Neuron (in vitro differentiated cells): ENCODE data around the gene TECPR1.
A peak's percentile ranks its signal among the peaks of the same experiment; 100 is the strongest.

Experiments
- H2AFZ ChIP-seq: one replicate; pipeline ENCODE4 v1.6.1; 2013; ENCODE audit warnings: low read depth, mild to moderate bottlenecking, inconsistent platforms, low read length, moderate library complexity
- H3K27me3 ChIP-seq: one replicate; pipeline ENCODE4 v1.6.1; 2013; ENCODE audit warnings: low read length; ENCODE audit not compliant: insufficient read depth
- H3K36me3 ChIP-seq: one replicate; pipeline ENCODE4 v1.6.1; 2013; ENCODE audit warnings: low read length; ENCODE audit not compliant: insufficient read depth
- H3K4me1 ChIP-seq: one replicate; pipeline ENCODE4 v1.6.1; 2013; ENCODE audit warnings: low read length; ENCODE audit not compliant: insufficient read depth
- H3K4me3 ChIP-seq: 2 replicates; pipeline ENCODE4 v1.5.1; 2013; ENCODE audit warnings: mild to moderate bottlenecking, low read length, moderate library complexity
- H3K9me3 ChIP-seq: one replicate; pipeline ENCODE4 v1.6.1; 2013; ENCODE audit warnings: low read length

TECPR1 gene

DNA sequence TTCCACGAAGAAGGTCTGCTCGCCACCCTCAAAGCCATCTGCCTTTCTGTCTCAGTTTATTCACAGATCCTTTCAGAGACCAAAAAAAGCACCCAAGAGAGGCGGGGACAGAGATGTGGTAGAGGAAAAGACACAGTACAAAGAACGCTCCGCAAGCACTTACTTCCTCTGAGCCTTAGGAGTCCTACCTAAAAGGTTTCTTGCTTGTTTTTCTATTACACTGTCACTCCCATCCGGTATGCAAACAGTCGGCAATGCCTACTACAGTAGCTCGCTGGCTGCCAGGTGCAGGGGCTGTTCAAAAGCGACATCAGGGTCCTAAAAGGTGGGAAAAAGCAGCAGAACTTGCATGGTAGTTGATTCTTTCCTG lies 816 bp downstream of the TECPR1 start:
- H3K4me3 ChIP-seq = peak overlapping the region; percentile 89
- no peaks in the 10 kb centered on the region for H3K36me3 ChIP-seq
- H3K27me3 ChIP-seq = no peaks in the 10 kb centered on the region
- peaks cover 38% of the 10 kb centered on the region for H3K4me1 ChIP-seq
- no peaks in the 10 kb centered on the region for H3K9me3 ChIP-seq
- peak overlapping the region; percentile 84 for H2AFZ ChIP-seq

DNA sequence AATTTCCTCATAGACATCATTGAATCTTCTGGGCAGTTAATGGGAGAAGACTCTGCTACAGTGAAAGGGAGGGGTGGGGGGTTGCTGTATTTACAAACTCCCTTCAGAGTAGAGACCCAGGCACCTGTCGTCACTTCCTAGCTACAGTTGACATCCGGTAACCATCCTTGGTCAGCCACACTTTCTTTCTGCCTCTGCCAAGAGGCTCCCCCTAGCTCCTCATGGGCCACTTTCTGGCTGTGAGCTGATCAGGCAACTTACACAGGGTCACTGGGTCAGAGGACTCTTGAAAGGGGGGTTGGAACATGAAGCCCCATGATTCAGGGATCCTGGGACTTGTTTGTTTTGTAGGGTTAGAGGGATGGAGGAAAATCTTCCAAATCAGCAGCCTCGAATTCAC lies 1.2 kb downstream of the TECPR1 start:
- Histone ChIP-seq H3K36me3 (no peaks in the 10 kb centered on the region), H2AFZ (no peak overlapping the region), H3K4me3 (peak overlapping the region; percentile 89), H3K4me1 (peaks cover 35% of the 10 kb centered on the region), H3K9me3 (no peaks in the 10 kb centered on the region), H3K27me3 (no peaks in the 10 kb centered on the region)

DNA sequence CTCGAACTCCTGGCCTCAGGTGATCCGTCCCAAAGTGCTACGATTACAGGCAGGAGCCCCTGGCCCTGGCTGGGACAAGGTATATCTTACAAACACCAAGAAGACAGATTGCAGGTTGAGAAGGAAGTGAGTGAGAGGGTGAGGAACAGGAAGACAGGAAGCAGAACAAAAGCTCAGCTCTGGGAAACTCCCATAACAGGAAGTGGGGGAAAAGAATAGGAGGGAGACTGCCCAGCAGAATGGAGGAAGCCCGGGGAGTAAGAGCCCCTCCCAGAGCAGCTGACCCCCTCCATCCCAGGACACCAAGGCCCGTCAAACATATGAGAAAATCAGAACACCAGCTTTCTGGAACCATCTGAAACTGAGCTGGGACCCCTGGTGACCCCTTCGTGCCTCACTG lies 2.9 kb downstream of the TECPR1 start:
- Histone ChIP-seq H3K9me3 (no peaks in the 10 kb centered on the region), H3K4me3 (no peak overlapping the region), H2AFZ (no peak overlapping the region), H3K27me3 (no peaks in the 10 kb centered on the region), H3K36me3 (no peaks in the 10 kb centered on the region), H3K4me1 (peaks cover 24% of the 10 kb centered on the region)

DNA sequence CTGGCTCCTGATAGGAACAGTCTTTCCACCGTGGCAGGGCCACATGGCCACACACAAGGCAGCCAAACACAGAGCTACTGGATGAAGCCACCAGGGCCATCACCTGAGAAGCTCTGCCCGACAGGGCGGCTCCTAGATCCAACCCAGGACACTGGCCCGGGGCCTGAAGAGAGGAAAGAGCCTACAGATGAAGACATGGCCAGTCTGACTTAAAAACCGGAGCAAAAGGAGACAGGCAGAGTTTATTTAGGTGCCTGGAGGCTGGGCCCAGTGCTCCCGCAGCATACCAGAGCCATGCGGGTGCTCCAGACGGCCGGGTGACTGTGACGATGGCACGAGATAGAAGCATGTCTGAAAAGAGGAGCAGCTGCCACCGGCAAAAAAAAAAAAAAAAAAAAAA lies 3.9 kb downstream of the TECPR1 start:
- H3K27me3 ChIP-seq = no peaks in the 10 kb centered on the region

DNA sequence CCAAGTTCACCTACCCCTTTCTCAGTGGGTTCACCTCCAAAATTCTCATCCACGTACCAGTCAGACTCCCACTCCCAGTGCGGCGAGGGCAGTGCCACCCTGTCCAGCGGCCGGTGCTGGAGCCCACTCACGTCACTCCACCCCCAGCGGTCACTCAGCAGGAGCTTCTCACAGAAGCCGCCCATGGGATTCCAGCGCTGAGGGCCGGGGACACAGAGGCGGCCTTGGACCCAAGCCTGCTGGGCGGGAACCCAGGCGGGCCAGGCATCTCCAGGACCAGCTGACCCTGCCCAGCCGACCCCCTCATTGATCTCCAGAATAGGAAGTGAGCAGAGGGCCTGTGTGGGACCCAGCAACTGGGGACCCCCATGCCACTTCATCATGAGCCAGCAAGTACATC lies 7.2 kb downstream of the TECPR1 start:
- H3K9me3 ChIP-seq = no peaks in the 10 kb centered on the region
- H3K27me3 ChIP-seq = no peaks in the 10 kb centered on the region
- no peaks in the 10 kb centered on the region for H3K4me1 ChIP-seq
- no peak overlapping the region for H2AFZ ChIP-seq
- no peak overlapping the region for H3K4me3 ChIP-seq
- peaks cover 4% of the 10 kb centered on the region for H3K36me3 ChIP-seq

More for the DNA sequence above, 3.9 kb downstream of the TECPR1 start:
- Histone ChIP-seq H3K4me3 (no peak overlapping the region), H2AFZ (no peak overlapping the region), H3K9me3 (no peaks in the 10 kb centered on the region), H3K36me3 (peaks cover 4% of the 10 kb centered on the region), H3K4me1 (peaks cover 18% of the 10 kb centered on the region)

DNA sequence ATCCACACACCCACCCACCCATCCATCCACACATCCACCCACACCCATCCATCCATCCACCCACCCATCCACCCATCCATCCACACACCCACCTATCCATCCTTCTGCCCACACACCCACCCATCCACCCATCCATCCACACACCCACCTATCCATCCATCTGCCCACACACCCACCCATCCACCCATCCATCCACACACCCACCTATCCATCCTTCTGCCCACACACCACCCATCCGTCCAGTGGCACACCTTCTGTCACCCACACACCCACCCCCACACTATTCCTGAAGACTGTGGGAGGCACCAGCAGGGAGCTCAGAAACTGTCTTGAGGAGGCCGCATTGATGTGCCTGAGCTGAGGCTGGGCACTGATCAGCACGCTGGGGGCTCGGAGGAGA lies 9.1 kb downstream of the TECPR1 start:
- Histone ChIP-seq H3K9me3 (no peaks in the 10 kb centered on the region), H2AFZ (no peak overlapping the region), H3K36me3 (peaks cover 16% of the 10 kb centered on the region), H3K27me3 (no peaks in the 10 kb centered on the region), H3K4me1 (no peaks in the 10 kb centered on the region), H3K4me3 (no peak overlapping the region)

DNA sequence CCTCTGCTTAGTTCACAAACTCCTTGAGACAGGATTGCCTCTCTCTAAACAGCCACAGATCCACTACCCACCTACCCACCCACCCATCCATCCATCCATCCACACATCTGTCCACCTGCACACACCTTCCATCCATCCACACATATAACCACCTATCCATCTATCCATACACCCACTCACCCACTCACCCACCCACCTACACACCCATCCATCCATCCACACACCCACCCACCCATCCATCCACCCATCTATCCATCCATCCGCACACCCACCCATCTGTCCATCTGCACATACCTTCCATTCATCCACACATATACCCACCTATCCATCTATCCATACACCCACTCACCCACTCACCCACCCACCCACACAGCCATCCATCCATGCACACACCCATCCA lies 9.7 kb downstream of the TECPR1 start:
- H2AFZ ChIP-seq = no peak overlapping the region
- H3K9me3 ChIP-seq = no peaks in the 10 kb centered on the region
- H3K27me3 ChIP-seq = no peaks in the 10 kb centered on the region
- no peak overlapping the region for H3K4me3 ChIP-seq
- H3K4me1 ChIP-seq = no peaks in the 10 kb centered on the region
- H3K36me3 ChIP-seq = peaks cover 16% of the 10 kb centered on the region

DNA sequence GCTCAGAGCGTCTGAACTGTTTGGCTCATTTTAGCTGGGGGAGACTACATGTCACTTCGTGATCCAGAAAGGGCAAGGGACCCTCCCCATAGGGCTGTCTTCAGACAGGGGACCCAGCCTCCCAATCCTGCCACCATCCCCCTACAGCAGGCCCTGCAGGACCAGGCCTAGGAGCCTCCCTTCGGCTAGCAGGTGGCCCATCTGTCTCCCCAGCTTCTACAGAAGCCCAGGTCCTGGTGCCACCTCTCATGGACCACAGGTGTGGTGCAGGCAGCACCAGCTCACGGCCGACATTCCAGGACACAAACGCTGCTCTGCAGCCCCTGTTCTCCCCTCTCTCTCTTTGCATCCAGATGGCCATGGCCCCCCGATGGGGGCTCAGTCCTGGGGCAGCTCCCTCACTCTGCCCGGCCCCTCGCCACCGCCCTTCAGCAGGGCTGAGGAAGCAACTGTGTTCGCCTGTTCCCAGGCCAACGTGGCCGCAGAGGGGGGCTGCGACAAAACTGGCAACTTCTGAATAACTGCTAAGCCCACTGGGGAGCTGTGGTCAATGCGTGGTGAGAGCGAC lies 10.3 kb downstream of the TECPR1 start:
- H3K27me3 ChIP-seq = no peaks in the 10 kb centered on the region
- no peak overlapping the region for H2AFZ ChIP-seq
- no peak overlapping the region for H3K4me3 ChIP-seq
- H3K4me1 ChIP-seq = no peaks in the 10 kb centered on the region
- peaks cover 16% of the 10 kb centered on the region for H3K36me3 ChIP-seq
- no peaks in the 10 kb centered on the region for H3K9me3 ChIP-seq

DNA sequence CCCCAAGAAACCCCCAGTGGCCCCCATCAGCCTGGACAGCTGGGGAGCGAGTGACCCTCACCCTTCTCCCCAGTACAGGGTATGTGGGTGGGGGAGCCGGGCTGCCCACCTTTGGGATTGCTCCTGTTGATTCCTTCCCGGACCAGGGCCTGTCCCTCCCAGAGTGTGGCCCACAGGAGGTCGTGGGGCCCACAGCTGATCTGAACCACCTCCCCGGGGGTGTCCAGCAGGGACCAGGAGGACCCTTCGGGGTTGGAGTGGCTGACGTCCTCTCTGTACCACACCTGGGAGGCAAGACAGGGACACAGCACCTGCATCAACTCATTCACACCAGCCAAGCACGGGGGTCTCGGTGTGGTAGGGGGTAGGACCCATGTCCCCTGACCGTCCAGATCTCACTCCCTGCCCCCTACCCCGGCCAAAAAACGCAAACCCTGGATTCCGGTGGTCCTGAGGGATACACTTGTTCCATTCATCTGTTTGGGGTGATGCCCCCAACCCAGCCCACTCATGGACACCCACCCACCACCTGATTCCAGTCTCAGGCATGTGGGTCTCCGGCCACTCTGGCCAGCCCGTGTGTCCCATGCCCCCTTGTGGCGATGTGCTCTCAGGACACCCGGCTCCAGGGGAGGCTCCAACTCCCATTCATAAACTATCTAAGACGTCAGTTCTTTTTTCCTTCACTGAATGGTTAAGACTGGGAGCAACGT lies 10.9 kb downstream of the TECPR1 start:
- no peak overlapping the region for H3K4me3 ChIP-seq

DNA sequence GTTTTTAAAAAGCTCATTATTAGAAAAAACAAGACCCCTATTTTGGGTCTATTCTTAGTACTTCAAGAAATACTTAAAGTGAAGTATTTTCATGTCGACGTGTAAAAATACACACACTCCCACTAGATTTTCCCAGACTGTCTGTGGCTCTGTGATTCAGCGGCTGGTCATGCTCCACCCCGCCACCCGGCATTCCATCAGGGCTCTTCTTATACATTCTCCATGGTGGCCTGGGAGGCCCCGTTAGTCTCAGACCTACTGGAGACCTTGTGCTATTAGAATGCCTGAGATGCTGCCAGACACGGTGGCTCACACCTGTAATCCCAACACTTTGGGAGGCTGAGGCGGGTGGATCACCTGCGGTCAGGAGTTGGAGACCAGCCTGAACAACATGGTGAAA lies 13.1 kb downstream of the TECPR1 start:
- Histone ChIP-seq H3K9me3 (no peaks in the 10 kb centered on the region), H3K4me1 (no peaks in the 10 kb centered on the region)

More for the DNA sequence above, 10.9 kb downstream of the TECPR1 start:
- Histone ChIP-seq H3K9me3 (no peaks in the 10 kb centered on the region), H3K27me3 (no peaks in the 10 kb centered on the region), H3K4me1 (no peaks in the 10 kb centered on the region), H3K36me3 (peaks cover 16% of the 10 kb centered on the region), H2AFZ (no peak overlapping the region)

DNA sequence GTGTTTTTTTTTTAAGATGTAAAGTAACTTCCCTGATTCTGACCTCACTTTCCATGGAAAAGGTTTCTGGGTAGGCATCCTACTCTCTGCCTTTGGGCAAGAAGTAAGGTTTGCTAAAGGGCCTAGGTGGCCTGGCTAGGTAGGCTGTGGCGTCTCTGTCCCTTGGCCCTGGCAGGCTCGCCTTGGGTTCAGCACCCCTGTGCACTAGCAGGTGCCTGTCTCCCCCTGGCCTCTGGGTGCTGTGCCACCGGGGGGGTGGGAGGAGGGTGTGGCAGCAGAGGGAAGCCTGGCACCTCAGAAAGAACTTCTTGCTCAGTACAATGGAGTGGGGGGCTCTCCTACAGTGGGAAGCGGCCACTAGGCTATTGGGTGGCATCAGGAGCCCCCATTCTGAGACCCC lies 14.0 kb downstream of the TECPR1 start:
- H3K4me1 ChIP-seq = no peaks in the 10 kb centered on the region
- no peaks in the 10 kb centered on the region for H3K27me3 ChIP-seq
- no peak overlapping the region for H2AFZ ChIP-seq
- H3K36me3 ChIP-seq = peaks cover 14% of the 10 kb centered on the region
- no peaks in the 10 kb centered on the region for H3K9me3 ChIP-seq
- no peak overlapping the region for H3K4me3 ChIP-seq

More for the DNA sequence above, 13.1 kb downstream of the TECPR1 start:
- Histone ChIP-seq H3K36me3 (peaks cover 18% of the 10 kb centered on the region), H3K27me3 (no peaks in the 10 kb centered on the region), H2AFZ (no peak overlapping the region), H3K4me3 (no peak overlapping the region)

DNA sequence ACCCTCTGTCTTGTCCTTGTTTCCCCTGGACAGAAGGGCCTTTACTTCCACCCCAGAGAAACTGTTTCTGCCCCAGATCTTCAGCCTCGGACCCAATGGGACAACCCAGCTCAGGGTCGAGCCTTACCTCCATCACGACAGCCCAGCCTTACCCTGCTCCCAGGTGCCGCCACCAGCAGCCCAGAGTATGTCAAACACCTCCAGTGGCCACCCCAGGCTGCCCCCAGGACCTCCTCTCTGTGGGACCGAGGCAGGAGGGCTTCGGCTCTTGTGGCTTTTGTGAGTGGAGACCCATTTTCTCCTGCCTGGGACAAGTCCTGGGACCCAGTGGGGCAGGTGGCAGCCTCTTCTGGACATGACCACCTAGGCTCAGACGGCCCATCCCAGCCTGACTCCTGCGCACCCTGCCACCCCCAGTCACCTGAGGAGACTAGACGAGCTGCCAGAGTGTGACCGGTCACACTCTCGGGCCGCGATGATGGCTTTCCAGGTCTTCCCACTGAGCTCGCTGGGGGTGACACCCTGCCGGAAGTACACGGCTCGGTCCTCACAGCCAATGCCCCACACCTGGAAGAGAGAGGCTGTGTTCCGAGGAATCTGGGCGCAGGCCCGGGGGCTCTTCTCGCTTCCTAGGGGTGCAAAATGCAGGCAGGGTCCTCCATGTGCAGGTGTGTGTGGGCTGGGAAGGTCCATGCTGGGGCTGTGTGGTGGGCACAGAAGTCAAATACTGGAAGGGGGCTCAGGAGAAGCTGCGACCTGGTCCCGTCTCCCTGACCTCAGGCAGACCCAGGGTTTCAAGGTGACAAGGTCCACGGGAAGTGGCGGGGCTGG lies 15.5 kb downstream of the TECPR1 start:
- H3K4me3 ChIP-seq = no peak overlapping the region
- H3K9me3 ChIP-seq = no peaks in the 10 kb centered on the region
- H3K36me3 ChIP-seq = peaks cover 14% of the 10 kb centered on the region
- no peaks in the 10 kb centered on the region for H3K27me3 ChIP-seq
- H2AFZ ChIP-seq = no peak overlapping the region
- no peaks in the 10 kb centered on the region for H3K4me1 ChIP-seq

DNA sequence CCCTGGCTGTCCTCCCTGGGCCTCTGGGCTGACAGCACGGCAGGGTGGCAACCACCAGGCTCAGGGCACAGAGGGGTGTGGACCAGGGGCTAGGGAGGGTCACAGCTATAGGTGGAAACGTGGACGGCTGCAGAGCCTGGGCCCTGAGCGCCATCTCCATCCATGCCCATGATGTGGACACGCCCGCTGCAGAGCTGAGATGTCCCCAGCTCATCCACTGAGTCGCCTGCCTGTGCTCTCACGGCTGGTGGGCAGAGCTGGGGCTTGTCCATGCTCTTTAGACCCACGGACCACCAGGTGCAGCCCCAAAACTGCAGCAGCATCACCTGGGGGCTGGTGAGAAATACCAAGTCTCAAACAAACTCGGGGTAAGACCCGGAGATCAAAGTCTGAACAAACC lies 16.1 kb downstream of the TECPR1 start:
- H3K36me3 ChIP-seq = peaks cover 15% of the 10 kb centered on the region
- no peaks in the 10 kb centered on the region for H3K9me3 ChIP-seq
- H3K4me3 ChIP-seq = no peak overlapping the region
- no peaks in the 10 kb centered on the region for H3K27me3 ChIP-seq
- H2AFZ ChIP-seq = no peak overlapping the region
- H3K4me1 ChIP-seq = no peaks in the 10 kb centered on the region
